Gastrocnemius medialis (tissue), 4 donors: ENCODE results near the gene UBE2M.

Source experiments
- CTCF ChIP-seq, 5 experiments: fragments of 450-650 bp in 3 of 5; fragments of 200-600 bp in 2 of 5; sonication (generic) in 2 of 5; IDR thresholded peaks in 4 of 5; conservative IDR thresholded peaks in 1 of 5; 1 replicate in 4 of 5; 2 replicates in 1 of 5; pipeline ENCODE4 v1.5.1; 2016 to 2019; ENCODE audit warnings: antibody characterized with exemption in 5 of 5, mild to moderate bottlenecking in 3 of 5, moderate library complexity in 3 of 5
- POLR2A ChIP-seq, 2 donors: fragments of 450-650 bp; IDR thresholded peaks; one replicate each; pipeline ENCODE4 v1.6.1; 2017; ENCODE audit warnings: antibody characterized with exemption in 2 of 2, mild to moderate bottlenecking in 2 of 2, moderate library complexity in 2 of 2

DNA sequence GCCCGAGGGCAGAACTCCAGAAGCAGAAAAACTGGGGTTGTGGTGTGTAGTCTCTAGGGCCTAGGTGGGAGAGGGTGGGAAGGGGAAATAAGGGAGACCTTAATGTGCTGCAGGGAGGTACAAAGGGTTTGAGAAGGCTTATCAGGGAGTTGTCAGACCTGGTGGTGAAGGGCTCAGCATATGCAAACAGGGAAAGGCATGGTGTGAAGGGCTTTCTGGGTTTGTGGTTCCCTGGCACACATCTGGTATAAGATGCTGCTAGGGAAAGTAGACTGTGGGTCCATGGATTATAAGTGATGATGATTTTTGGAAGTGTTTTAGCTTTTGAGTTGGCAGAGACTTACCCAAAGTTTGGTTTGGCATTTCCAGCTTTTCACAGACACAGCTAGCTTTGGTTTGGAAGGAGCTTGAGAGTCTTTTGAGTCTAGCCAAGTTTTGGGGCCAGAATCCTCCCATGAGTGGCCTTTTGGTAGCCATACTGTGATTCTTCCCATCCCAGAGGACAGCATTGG is 12.3 kb downstream of the UBE2M start:
- no peak for TF ChIP-seq CTCF (IDR thresholded peaks at IDR 0.05 in 4 of 5, conservative IDR thresholded peaks at IDR 0.05 in 1 of 5)
- TF ChIP-seq POLR2A (IDR thresholded peaks at IDR 0.05) = no peak
